Testis (tissue), 2 donors: ENCODE measurements around the gene CADPS.

Experiments
- CTCF ChIP-seq, 3 experiments: fragments of 450-650 bp in 2 of 3; fragments of 200-600 bp in 1 of 3; sonication (generic) in 1 of 3; IDR thresholded peaks; one replicate each; pipeline ENCODE4 v1.5.1; 2016 to 2019; ENCODE audit warnings: antibody characterized with exemption in 3 of 3, mild to moderate bottlenecking in 2 of 3, moderate library complexity in 1 of 3
- POLR2A ChIP-seq: fragments of 450-650 bp; IDR thresholded peaks from one replicate; pipeline ENCODE4 v1.6.1; 2017; ENCODE audit warnings: antibody characterized with exemption, mild to moderate bottlenecking, moderate library complexity

GRCh38 chr3:62569609-62570008 lies 305.6 kb downstream of the CADPS start:
- TF ChIP-seq CTCF (IDR thresholded peaks at IDR 0.05), result no peak
- TF ChIP-seq POLR2A, result no peak
